Left lobe of liver (tissue), 2 donors: ENCODE results near the gene GOLGA8B. TPM values are rescaled to one million over a fixed set of nuclear protein-coding genes. Genes with fewer than 3 reads are reported as not detected.
"Not testable (repeated sequence)": the region's sequence is repeated elsewhere in the genome, so short reads cannot be mapped to it uniquely, and the experiment has no call there.

Experiments used
- ATAC-seq: fragments of 200-7000 bp; cut with Tn5 transposase; one replicate; pipeline ENCODE4 v1.9.1; 2020; ENCODE audit warnings: mild to moderate bottlenecking, moderate library complexity
- DNase-seq: peaks from one replicate; pipeline ENCODE4 v3.0.0-alpha.2; 2020; ENCODE audit warnings: low spot score
- total RNA-seq: library from RNA; stranded (reverse); gene quantifications from one replicate; pipeline ENCODE4 v1.2.1, GENCODE V29; 2021
- donor health status: DM: no; HTN: no; CAD: no; lungs with moderate emphysema.
- donor health status: DM: no; HTN: yes; CAD: no.

The GOLGA8B gene
- total RNA-seq, 1 donor from 2014 or later, result 41.6 TPM

DNA sequence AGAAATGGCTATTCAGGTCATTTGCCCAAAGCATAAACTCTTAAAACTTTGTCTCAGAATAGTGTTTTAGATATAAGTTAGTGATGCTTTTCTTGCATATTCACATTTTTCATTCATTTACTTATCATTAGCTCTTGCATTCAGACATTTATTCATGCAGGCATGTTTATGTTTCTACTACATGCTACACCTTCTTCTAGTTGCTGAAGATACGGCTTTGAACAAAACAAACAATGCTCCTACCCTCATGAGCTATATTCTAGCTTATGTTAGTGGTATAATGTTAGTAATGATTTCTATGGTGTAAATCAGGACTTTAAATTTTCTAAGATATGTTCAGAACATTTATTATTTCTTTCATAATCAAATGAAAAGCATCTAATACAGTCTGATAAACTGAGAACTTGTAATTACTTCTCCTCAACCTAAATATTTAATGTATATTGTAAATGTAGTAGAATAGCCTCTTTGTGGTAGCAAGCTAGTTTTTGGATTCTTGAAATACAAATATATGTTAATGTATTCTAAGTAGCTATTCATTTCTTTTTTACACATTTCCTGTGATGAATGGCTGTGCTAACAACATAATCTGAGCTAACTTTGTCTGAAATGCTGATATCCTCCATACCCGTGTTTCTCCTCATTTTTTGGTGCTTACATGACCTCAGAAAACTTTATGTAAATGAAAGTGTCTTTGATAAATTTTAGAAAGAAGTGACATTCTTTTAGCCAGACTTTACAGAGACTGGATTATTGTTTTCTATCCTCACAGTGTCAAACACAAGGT, 15.5 kb upstream of the GOLGA8B start:
- ATAC-seq, result no peak
- no peak for DNase-seq

DNA sequence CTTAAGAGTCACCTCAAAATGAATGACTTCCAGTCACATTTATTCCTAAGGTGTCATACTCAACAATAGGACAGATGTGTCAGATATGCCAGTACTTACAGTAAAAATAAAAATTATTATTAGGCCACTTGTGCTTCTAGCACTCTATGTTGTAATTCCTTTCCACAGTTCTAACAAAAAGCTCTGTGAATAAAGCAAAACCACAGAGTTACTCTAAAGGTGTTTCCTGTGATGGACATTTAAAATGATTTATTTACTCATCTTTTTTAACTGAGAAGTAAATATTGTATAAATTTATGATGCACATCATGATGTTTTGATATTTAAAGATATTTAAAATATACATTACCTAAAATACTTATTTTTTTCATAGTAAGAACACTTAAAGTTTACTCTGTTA, 13.9 kb upstream of the GOLGA8B start:
- DNase-seq, result no peak
- no peak for ATAC-seq

DNA sequence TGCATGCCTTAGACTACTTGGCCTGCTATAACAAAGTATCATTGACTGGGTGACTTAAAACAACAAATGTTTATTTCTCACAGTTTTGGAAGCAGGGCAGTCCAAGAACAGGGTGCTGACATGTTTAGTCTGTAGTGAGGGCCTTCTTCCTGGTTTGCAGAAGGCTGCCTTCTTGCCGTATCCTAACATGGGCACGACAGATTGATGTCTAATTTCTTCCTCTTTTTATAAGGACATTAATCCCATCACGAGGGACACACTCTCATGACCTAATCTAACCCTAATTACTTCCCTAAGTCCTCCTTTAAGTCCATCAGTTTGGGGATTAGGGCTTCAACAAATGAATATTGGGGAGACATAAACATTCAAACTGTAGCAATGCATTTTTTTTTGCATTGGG, 10.9 kb upstream of the GOLGA8B start:
- ATAC-seq (no peak), DNase-seq (no peak)

DNA sequence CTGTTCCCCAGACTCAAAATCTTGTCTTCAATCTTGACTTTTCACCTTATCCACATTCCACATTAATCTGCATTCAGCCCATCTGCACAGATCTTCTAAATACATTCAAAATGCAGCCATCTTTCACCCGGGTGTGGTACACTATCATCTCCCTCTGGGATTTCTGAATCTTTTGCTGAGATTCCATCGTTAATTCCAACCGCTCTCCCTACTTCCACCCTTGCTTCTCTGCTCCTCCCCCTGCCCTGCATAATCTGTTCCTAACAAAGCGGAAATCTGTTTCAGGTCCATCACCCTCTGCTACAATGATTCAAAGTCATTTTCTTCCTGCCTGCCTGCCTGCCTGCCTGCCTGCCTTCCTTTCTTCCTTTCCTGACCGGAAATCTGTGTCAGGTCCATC, 7.9 kb upstream of the GOLGA8B start:
- no peak for DNase-seq
- no peak for ATAC-seq

DNA sequence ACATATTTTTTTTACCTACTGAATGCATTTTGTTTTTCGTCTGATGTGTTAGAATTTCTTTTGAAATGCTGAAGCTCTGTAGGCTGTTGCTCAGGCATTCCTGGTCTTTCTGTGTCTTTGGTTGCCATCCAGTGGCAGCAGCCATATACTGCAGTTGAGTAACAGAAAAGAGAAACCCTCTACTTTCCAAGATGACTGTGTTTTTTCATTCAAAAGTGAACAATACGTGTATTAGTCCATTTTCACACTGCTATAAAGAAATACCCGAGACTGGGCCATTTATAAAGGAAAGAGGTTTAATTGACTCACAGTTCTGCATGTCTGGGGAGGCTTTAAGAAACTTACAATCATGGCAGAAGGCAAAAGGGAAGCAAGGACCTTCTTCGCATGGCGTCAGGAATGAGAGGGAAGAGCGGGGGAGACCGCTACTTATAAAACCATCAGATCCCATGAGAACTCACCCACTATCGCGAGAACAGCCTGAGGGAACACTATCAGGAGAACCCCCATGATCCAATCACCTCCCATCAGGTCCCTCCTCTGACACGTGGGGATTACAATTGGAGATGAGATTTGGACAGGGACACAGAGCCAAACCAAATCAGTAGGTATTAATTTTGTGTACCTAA, 4.7 kb upstream of the GOLGA8B start:
- ATAC-seq (peak; percentile 66), DNase-seq (peak; percentile 55)

DNA sequence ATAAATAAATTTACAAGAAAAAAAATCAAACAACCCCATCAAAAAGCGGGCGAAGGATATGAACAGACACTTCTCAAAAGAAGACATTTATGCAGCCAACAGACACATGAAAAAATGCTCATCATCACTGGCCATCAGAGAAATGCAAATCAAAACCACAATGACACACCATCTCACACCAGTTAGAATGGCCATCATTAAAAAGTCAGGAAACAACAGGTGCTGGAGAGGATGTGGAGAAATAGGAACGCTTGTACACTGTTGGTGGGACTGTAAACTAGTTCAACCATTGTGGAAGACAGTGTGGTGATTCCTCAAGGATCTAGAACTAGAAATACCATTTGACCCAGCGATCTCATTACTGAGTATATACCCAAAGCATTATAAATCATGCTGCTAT, 2.5 kb upstream of the GOLGA8B start:
- not testable (repeated sequence) for DNase-seq, ATAC-seq

DNA sequence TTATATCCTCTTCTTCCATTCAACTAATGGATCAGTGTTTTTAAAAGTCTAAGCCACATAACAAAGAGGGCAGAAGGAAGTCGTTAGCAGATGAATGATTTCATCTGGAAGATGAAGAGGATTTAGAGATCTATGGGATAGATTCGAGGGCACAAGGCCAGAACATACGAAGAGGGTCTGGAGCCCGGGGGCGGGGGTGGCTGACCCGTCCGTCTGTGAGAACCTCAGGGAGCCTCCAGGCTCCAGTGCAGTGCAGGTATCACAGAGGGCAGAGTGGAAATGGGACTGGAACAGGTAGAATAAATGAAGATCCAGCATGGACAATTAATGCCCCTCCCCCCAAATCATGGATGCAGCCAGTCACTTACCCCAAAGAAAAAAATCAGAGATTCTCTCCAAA, 1.5 kb upstream of the GOLGA8B start:
- DNase-seq (no peak), ATAC-seq (no peak)

DNA sequence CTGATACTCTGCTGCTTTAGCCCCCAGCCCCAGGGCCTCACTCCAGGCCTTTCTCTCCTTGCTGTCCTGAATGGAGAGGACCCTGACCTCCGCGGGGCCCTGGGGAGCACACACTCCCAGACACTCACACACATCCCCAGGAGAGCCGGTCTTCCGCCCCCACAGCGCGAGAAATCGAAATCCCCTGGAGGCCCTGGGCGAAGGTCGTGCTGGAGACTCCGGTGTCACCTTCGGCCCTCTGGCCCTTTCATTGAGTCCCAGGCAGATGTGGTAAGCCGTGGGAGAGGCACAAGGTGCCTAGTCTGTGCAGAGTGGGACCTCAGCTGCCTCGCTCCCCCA, 848 bp upstream of the GOLGA8B start:
- DNase-seq, result peak; percentile 63
- peak; percentile 46 for ATAC-seq

DNA sequence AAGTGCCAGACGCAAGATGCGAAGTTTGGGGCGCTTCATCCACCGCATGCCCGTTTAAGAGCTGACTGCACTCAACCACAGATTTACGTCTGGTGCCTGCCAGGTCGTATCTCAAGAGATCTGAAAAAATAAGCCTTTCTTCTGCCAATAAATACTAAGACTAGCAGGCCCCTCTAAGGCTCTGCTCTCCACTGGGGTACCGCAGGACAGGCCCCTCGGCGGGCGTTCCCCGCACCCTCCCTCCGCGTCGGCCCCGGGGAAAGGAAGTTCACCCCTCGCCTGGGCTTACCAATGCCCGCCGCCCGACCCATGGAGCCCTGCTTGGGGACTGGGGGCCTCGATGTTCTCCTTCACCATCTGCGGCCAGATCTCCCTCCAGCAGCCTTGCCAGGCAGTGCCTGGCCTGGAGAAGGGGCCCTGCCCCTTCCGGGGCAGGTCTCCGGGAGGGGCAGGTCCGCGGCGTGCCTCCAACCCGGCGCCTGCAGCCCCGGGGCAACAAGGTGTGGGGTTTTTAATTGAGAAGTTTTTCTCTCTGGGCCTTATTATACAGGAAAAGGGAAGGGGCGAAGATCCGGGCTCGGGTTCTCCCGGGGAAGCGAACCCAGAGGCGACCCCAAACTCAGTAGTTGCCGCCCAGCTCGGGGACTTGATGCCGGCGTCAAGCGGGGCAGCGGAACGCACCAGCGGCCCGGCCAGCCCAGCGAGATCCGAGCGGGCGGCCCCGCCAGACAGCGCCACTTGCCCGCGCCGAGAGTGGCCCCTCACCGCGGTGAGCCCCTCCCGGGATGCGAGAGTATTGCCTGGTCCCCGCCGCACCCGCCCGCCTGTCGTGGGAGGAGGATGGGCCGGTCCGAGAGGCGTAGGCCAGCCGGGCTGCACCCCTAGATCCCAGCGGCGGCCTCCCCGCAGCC, 735 bp downstream of the GOLGA8B start:
- ATAC-seq (peak; percentile 81), DNase-seq (peak; percentile 64)

DNA sequence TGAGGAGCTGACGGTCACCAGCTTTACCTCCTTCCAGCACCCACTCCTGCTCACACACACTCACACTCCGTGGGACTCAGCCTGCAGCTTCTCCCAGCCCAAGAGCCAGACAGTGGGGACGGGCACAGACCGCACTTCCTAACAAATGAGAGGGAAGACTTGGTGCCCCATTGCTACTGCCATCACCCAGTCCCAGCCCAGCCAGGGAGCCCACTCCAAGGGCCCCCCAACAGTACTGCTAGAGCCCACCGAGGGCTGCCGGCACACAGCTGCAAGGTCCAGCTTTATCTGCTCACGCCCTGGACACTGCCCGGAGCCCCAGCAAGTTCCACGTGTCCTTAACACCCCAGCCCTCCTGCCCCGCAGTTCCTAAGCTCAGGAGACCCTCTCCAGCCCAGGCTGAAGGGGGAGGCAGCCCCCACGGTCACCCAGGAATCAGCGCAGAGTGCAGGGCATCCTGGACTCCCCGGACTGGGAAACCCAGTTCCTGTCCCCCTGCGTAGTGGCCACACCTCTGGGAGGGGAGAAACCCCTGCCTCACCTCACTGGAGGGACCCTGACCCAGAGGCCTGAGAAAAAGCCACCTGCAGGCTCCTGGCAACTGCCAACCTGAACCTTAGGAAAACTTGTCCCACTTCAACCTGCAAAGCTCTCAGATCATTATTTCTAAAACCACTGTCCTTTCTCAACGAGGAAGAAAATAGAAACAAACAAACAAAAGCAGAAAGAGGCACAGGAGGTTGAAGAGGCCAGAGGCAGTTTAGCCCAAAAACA, 1.6 kb downstream of the GOLGA8B start:
- not testable (repeated sequence) for DNase-seq, ATAC-seq

DNA sequence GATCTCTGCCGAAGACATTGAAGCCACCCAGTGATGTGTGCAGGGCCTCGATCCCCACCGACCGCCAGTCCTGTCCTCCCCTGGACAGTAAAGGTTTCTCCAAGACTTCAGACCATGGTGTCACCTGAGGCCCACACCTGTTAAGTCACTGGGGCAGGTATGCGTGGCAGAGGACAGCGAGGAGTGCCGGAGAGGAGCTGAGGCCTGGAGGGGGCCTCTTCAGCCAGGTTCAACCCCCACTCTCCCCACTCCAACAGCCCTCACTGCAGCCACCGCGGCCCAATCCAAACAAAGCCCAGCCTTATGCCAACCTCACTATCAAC, 2.4 kb downstream of the GOLGA8B start:
- no peak for ATAC-seq
- no peak for DNase-seq

DNA sequence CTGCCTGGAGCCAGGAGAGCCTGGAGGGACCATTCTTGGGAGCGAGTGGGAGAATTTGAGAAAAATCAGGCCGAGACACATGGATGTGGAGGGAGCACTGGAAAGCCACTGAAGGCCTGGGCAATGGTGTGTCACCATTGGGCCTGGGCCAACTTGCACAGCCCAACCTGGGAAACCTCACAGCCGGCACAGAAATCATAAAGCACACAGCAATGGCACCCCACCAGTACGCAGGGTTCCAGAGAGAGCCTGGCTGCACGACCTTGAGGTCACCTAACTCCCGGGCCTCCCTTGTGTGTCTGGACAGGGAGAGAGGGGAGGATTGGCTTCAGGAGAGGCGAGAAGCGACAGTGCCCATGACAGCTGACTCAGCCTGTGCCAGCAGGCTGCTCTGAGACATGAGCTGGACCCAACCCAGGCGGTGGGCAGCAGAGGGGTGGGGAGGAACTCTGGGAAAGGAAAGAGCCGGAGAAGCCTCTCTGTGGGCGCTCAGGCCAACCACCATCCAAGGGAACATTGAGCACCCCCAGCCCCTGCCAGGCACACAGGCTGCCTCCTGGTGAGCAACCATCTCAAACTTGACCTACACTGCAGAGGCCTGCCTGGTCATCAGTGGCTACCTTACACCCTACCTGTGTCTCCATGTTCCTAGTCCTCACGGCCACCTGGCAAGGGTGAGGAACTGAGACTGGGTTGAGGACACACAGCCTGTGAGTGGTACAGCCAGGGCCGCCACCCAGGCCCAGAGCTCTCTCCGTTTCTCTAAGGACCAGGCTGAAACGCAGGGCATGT, 3.0 kb downstream of the GOLGA8B start:
- not testable (repeated sequence) for DNase-seq, ATAC-seq

DNA sequence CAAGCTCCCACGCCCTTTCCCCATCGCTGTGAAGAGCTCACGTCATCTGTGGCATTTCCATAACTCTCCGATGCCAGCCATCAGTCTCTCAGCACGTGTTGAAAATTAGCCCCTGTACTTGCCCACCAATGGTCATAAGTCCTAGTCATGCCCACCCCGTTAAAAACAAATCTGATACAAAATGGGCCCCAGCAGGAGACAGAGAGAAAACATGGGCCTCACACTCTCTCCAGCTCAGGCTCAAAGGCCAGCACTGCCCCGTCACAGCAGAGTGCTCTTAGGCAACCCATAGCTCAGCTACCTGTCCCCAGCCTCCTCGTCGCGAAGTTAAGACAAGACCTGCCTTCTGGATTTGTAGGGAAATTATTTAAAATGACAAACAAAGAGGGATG, 5.2 kb downstream of the GOLGA8B start:
- no peak for ATAC-seq
- no peak for DNase-seq

DNA sequence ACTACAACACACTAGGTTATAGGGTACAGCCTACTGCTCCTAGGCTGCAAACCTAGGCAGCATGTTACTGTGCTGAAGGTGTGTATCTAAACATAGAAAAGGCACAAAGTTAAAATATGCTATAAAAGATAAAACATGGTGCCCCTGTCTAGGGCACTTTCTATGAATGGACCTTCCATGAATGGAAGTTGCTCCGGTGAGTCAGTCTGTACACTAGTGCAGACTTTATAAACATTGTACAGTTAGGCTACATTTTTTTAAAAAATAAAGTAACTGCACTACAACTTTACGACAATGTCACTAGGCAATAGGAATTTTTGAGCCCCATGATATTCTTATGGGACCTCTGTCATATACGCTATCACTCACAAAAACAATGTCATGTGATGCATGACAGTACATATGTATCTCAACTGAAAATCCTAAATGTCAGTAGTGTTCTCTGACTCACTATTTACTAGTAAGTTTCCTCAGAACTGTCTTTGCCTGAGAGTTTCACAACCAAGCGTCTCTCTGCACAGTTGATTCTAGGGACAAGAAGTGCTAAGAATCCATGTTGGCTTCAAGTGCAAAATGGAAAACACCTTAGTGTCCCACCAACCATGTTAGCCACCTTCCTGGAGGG, 5.7 kb downstream of the GOLGA8B start:
- ATAC-seq, DNase-seq: not testable (repeated sequence)

DNA sequence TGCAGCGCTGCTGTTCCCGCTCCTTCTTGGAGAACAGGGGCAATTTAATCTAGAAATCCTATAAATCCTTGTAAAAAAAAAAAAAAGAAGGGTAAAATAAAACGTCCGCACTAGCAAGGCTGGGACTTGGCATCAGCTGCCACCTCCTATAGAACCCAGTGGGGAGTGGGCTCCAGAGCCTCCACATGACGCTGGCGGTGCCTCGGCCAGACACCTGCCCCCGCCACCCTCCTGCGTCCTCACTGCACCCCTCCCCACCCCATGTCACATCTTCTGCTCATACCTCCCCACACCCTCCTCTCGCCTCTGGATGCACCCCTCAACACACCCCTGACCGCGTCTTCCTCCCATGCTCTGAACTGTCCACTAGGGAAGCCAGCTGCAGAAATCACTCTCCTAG, 8.4 kb downstream of the GOLGA8B start:
- not testable (repeated sequence) for DNase-seq, ATAC-seq

DNA sequence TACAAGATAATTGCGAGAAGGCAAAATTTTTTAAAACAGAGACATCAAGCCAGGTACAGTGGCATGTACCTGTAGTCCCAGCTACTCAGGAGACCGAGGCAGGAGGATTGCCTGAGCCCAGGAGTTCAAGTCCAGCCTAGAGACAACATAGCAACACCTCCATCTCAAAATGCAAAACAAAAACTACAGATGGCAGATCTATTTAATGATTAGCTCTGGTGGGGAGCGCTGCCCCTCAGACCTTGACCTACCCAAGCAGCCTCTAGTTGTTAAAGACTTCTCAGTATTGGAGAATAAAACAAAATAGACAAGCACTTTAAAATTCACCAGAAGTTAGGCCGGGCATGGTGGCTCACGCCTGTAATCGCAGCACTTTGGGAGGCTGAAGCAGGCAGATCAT, 10.5 kb downstream of the GOLGA8B start:
- DNase-seq, ATAC-seq: not testable (repeated sequence)

DNA sequence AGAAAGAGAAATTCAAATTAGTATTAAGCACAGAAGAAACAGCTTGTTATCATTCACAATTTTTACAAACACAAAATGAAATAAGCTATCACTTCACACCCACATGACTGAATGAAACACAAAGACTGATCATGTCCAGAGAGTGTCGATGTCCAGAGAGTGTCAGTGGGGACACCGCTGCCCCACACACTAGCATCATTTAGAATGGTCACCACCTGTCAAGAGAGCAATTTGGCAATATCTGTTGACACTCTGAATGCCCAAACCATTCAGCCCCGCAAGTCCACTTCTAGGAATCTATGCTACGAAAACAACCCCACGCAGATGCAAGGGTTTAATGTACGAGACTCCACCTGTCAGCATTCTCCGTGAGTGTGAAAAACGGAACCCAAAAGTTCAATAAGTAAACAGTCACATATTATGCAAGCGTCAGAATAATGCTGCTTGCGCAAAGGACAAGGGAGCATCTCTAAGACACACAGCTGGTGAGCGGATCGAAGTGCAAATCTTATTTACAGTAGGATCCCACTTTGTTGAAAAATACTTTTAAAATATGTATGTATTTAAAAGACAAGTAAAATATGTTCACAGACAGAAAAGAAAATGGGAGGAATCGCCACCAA, 11.3 kb downstream of the GOLGA8B start:
- ATAC-seq, result peak; percentile 69
- DNase-seq, result not testable (repeated sequence)

DNA sequence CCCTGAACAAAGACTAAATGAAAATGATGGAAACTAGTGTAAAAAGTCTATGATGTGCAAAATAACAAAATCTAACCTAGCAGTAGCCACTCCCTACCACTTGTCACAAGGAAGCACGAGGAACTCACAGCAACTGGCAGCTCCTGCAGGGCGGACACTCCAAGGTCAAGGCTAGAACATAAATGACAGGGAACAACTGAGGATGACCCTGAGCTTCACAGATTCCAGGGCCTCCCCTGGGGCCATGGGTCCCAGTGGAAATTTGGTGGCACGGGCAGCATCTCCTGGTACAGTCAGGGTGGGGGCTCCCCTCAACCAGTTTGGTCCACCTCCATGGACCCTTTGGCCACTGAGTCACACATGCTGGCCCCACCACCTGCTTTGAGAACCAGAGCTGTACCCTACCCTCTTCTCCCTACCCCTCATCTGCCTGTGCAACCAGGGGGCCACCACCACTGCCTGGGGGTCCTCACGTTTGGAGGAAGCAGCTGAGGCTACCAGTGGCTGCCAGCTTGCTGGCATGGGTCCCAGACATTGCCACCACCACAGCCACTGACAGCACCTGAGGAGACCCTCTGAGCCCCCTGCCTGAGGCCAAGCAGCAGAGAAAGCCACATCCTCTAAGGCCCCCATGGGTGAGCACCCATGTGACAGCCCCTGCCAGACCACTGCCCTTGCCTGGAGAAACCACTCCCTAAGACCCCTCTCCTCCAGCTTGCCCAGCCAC, 13.6 kb downstream of the GOLGA8B start:
- ATAC-seq, DNase-seq: not testable (repeated sequence)
